HCT116 (cell line): ENCODE results near the gene INSIG2. TPM values are rescaled to one million over a fixed set of nuclear protein-coding genes. Genes with fewer than 3 reads are reported as not detected.

Source experiments
- ATAC-seq: fragments of 200-7000 bp; cut with Tn5 transposase; 2 replicates; pipeline ENCODE4 v1.9.1; 2020; ENCODE audit warnings: mild to moderate bottlenecking, moderate library complexity
- BruUV-seq: library from RNA; stranded (reverse); fragments of 400-500 nt; replicated peaks from 2 replicates; lab custom pipeline; 2021; lab: Mats Ljungman, UMichigan
- CTCF ChIA-PET: fragments of 300-600 bp; sonication (Branson Sonifier 250); formaldehyde crosslinking; loops from one replicate; lab custom pipeline; 2021; ENCODE audit warnings: antibody characterized with exemption; lab: Charles Lee
- POLR2A ChIA-PET: fragments of 300-600, 350-600 bp; sonication (Branson Sonifier 250); formaldehyde crosslinking; loops from one replicate; lab custom pipeline; 2021; ENCODE audit warnings: antibody characterized with exemption; lab: Charles Lee
- RAD21 ChIA-PET, 2 experiments: fragments of 300-600 bp; sonication (Branson Sonifier 250); formaldehyde crosslinking; loops; one replicate each; lab custom pipeline; 2023; ENCODE audit warnings: low total read pairs in 2 of 2; ENCODE audit not compliant: uncharacterized antibody in 2 of 2, unreplicated experiment in 2 of 2, low non-redundant PET in 1 of 2; lab: Charles Lee
- DNase-seq: peaks from one replicate; pipeline ENCODE4 v3.0.0-alpha.2; 2010; ENCODE audit warnings: low read depth, low spot score
- H2AFZ ChIP-seq: fragments of 200-600 bp; shearing (Covaris generic), sonication (generic); 2 replicates; pipeline ENCODE4 v1.6.1; 2017; ENCODE audit warnings: low read depth, mixed run types, mixed read lengths, antibody characterized with exemption, low read length; ENCODE audit not compliant: poor library complexity, severe bottlenecking
- H3K27ac ChIP-seq: 2 replicates; pipeline ENCODE4 v1.5.1; 2012; ENCODE audit warnings: low read depth, low read length
- H3K27me3 ChIP-seq: fragments of 200-600 bp; sonication (generic); 2 replicates; pipeline ENCODE4 v1.6.1; 2016; ENCODE audit warnings: mixed run types, low read length, mixed read lengths; ENCODE audit not compliant: insufficient read depth
- H3K36me3 ChIP-seq, 2 experiments: fragments of 200-500 bp in 1 of 2; fragments of 200-600 bp in 1 of 2; sonication (Bioruptor generic) in 1 of 2; sonication (generic) in 1 of 2; 2 replicates each; pipeline versions ENCODE4 v1.5.1 to v1.6.1; 2014 to 2016; ENCODE audit warnings: low read length in 2 of 2, inconsistent platforms in 1 of 2, mixed read lengths in 1 of 2, mixed run types in 1 of 2; ENCODE audit not compliant: insufficient read depth in 2 of 2, control insufficient read depth in 1 of 2
- H3K4me1 ChIP-seq, 2 experiments: fragments of 200-600 bp in 1 of 2; sonication (generic) in 1 of 2; 2 replicates each; pipeline versions ENCODE4 v1.5.1 to v1.6.1; 2012 to 2017; ENCODE audit warnings: low read length in 2 of 2, inconsistent platforms in 1 of 2, mild to moderate bottlenecking in 1 of 2, mixed read lengths in 1 of 2, mixed run types in 1 of 2, moderate library complexity in 1 of 2; ENCODE audit not compliant: insufficient read depth in 2 of 2, control insufficient read depth in 1 of 2
- H3K4me2 ChIP-seq: fragments of 200-600 bp; sonication (generic); 2 replicates; pipeline ENCODE4 v1.6.1; 2017; ENCODE audit warnings: mixed run types, low read length, mixed read lengths
- H3K4me3 ChIP-seq, 2 experiments: fragments of 200-600 bp in 1 of 2; sonication (generic) in 1 of 2; replicated peaks in 1 of 2; 2 replicates each; pipeline ENCODE4 v1.5.1; 2011 to 2016; ENCODE audit warnings: low read length in 2 of 2, control low read depth in 1 of 2, low read depth in 1 of 2, mild to moderate bottlenecking in 1 of 2, mixed read lengths in 1 of 2, mixed run types in 1 of 2
- H3K79me2 ChIP-seq: fragments of 200-600 bp; sonication (generic); 2 replicates; pipeline ENCODE4 v1.6.1; 2017; ENCODE audit warnings: mild to moderate bottlenecking, mixed run types, low read length, moderate library complexity, mixed read lengths; ENCODE audit not compliant: insufficient read depth
- H3K9ac ChIP-seq: fragments of 200-600 bp; sonication (generic); 2 replicates; pipeline ENCODE4 v1.6.1; 2016; ENCODE audit warnings: low read length, mixed read lengths
- H3K9me2 ChIP-seq: fragments of 200-600 bp; sonication (generic), shearing (Covaris generic); 2 replicates; pipeline ENCODE4 v1.6.1; 2017; ENCODE audit warnings: mixed run types, mild to moderate bottlenecking, moderate library complexity; ENCODE audit not compliant: insufficient read depth
- H3K9me3 ChIP-seq, 2 experiments: fragments of 200-500 bp in 1 of 2; fragments of 200-600 bp in 1 of 2; sonication (Bioruptor generic) in 1 of 2; sonication (generic) in 1 of 2; 2 replicates each; pipeline ENCODE4 v1.6.1; 2014 to 2017; ENCODE audit warnings: low read length in 2 of 2, mixed read lengths in 2 of 2, inconsistent platforms in 1 of 2, low read depth in 1 of 2, mild to moderate bottlenecking in 1 of 2, mixed run types in 1 of 2, moderate library complexity in 1 of 2; ENCODE audit not compliant: control insufficient read depth in 1 of 2, insufficient read depth in 1 of 2
- H4K20me1 ChIP-seq: fragments of 200-600 bp; sonication (generic), shearing (Covaris generic); 2 replicates; pipeline ENCODE4 v1.6.1; 2017; ENCODE audit warnings: mixed run types, mild to moderate bottlenecking, moderate library complexity; ENCODE audit not compliant: insufficient read depth
- EGR1 ChIP-seq: IDR thresholded peaks from 2 replicates; pipeline ENCODE4 v1.6.1; 2012; ENCODE audit warnings: low read depth
- FOSL1 ChIP-seq: IDR thresholded peaks from 2 replicates; pipeline ENCODE4 v1.6.1; 2012; ENCODE audit warnings: low read depth
- MAX ChIP-seq: IDR thresholded peaks from 2 replicates; pipeline ENCODE4 v1.6.1; 2012
- POLR2AphosphoS5 ChIP-seq: IDR thresholded peaks from 2 replicates; pipeline ENCODE4 v1.6.1; 2011; ENCODE audit warnings: mild to moderate bottlenecking, low read depth, low read length, moderate library complexity
- SRF ChIP-seq: IDR thresholded peaks from 2 replicates; pipeline ENCODE4 v1.6.1; 2012; ENCODE audit warnings: low read depth
- ZNF274 ChIP-seq: fragments of 200-500 bp; sonication (Bioruptor generic); IDR thresholded peaks from 2 replicates; pipeline ENCODE4 v1.6.1; 2014; ENCODE audit warnings: mild to moderate bottlenecking, low read depth, low read length, inconsistent platforms
- intact Hi-C: fragments of 100-400 bp; cut with micrococcal nuclease; formaldehyde crosslinking; loops from 2 replicates; pipeline ENCODE4 v1.10.0; 2022
- total RNA-seq: library from RNA; stranded (reverse); gene quantifications from one replicate; pipeline ENCODE4 v1.2.1, GENCODE V29; 2021; ENCODE audit not compliant: unreplicated experiment
- TF ChIP-seq, protein P1 (sequence below): IDR thresholded peaks from 2 replicates; pipeline ENCODE4 v1.6.1; 2012; ENCODE audit warnings: low read depth
- TF ChIP-seq, protein P2 (sequence below), 3 experiments: fragments of 200-600 bp in 1 of 3; sonication (generic) in 1 of 3; IDR thresholded peaks in 2 of 3; conservative IDR thresholded peaks in 1 of 3; 2 replicates each; pipeline ENCODE4 v1.5.1; 2012 to 2017; ENCODE audit warnings: low read depth in 2 of 3, low read length in 2 of 3, antibody characterized with exemption in 1 of 3, borderline replicate concordance in 1 of 3, control low read depth in 1 of 3, mild to moderate bottlenecking in 1 of 3, mixed read lengths in 1 of 3, mixed run types in 1 of 3, moderate library complexity in 1 of 3; ENCODE audit not compliant: insufficient read depth in 1 of 3

Gene INSIG2
- total RNA-seq, 1 experiment from 2014 or later, result 21.8 TPM

DNA sequence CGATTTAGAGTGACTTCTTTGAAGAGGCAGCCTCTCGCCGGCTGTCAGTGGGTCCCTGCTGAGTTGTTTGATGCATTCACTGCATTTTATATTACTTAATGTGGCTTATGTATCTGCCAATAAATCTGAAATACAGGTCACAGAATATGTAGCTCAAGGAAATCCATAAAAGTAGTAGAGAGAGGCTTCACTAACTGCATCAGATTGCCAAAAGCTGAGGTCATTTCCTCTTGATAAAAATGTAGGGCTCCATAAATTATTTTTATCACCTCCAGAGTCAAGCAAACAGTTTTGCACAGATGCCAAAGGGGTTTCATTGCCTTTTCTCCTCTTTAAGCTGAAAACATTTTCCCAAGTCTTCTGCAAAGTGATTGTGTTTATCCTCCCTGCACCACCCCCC is 37.9 kb upstream of the INSIG2 start (continued):
- TF ChIP-seq, protein P1, sequence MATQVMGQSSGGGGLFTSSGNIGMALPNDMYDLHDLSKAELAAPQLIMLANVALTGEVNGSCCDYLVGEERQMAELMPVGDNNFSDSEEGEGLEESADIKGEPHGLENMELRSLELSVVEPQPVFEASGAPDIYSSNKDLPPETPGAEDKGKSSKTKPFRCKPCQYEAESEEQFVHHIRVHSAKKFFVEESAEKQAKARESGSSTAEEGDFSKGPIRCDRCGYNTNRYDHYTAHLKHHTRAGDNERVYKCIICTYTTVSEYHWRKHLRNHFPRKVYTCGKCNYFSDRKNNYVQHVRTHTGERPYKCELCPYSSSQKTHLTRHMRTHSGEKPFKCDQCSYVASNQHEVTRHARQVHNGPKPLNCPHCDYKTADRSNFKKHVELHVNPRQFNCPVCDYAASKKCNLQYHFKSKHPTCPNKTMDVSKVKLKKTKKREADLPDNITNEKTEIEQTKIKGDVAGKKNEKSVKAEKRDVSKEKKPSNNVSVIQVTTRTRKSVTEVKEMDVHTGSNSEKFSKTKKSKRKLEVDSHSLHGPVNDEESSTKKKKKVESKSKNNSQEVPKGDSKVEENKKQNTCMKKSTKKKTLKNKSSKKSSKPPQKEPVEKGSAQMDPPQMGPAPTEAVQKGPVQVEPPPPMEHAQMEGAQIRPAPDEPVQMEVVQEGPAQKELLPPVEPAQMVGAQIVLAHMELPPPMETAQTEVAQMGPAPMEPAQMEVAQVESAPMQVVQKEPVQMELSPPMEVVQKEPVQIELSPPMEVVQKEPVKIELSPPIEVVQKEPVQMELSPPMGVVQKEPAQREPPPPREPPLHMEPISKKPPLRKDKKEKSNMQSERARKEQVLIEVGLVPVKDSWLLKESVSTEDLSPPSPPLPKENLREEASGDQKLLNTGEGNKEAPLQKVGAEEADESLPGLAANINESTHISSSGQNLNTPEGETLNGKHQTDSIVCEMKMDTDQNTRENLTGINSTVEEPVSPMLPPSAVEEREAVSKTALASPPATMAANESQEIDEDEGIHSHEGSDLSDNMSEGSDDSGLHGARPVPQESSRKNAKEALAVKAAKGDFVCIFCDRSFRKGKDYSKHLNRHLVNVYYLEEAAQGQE, result no peak
- TF ChIP-seq POLR2AphosphoS5, result no peak
- TF ChIP-seq FOSL1, result no peak
- TF ChIP-seq SRF, result no peak
- no peak for TF ChIP-seq EGR1
- no peak for TF ChIP-seq MAX

DNA sequence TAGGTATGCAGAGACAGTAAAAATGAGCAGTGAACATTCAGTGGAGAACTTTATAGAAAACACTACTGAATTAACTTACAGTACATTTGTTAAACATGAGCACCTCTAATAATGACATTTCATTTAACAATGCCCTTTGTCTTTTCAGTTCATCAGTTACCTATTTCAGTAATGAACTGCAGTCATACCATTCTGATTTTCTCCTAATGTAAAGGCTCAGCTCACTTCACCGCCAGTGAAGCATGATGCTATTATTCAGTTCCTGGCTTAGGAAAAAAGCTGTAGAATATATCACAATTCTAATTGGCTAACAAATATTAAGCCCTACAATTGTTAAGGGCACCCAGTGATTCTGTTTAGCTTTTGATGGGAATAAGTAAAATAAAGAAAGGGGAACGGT is 37.3 kb upstream of the INSIG2 start:
- intact Hi-C loops, result no loop called here
- Histone ChIP-seq H3K9me3 (no peaks in the 10 kb centered on the region), H3K79me2 (no peaks in the 10 kb centered on the region), H3K9ac (no peak overlapping the region), H3K27me3 (no peaks in the 10 kb centered on the region), H3K36me3 (no peaks in the 10 kb centered on the region), H4K20me1 (no peaks in the 10 kb centered on the region), H3K4me2 (no peak overlapping the region), H3K4me3 (no peak overlapping the region), H3K9me2 (no peaks in the 10 kb centered on the region)
- no TSS peak for BruUV-seq
- ATAC-seq, result no peak
- CTCF ChIA-PET, result interaction anchor here (1.7 kb wide), 1 partner anchor 9 kb away, joined by 4 read pairs; no protein-coding TSS in a partner anchor
- TF ChIP-seq, protein P2, sequence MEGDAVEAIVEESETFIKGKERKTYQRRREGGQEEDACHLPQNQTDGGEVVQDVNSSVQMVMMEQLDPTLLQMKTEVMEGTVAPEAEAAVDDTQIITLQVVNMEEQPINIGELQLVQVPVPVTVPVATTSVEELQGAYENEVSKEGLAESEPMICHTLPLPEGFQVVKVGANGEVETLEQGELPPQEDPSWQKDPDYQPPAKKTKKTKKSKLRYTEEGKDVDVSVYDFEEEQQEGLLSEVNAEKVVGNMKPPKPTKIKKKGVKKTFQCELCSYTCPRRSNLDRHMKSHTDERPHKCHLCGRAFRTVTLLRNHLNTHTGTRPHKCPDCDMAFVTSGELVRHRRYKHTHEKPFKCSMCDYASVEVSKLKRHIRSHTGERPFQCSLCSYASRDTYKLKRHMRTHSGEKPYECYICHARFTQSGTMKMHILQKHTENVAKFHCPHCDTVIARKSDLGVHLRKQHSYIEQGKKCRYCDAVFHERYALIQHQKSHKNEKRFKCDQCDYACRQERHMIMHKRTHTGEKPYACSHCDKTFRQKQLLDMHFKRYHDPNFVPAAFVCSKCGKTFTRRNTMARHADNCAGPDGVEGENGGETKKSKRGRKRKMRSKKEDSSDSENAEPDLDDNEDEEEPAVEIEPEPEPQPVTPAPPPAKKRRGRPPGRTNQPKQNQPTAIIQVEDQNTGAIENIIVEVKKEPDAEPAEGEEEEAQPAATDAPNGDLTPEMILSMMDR (IDR thresholded peaks at IDR 0.05 in 2 of 3, conservative IDR thresholded peaks at IDR 0.05 in 1 of 3; ENCODE audit: borderline replicate concordance in 1 of 3, insufficient read depth in 1 of 3, low read depth in 2 of 3, low read length in 2 of 3), result no peak
- TF ChIP-seq ZNF274 (no peak), FOSL1 (no peak), POLR2AphosphoS5 (no peak)
- TF ChIP-seq, all 23 proteins: peak for 0
- RAD21 ChIA-PET, result no interaction called here
- no peak for DNase-seq
- no peak overlapping the region for H2AFZ ChIP-seq
- POLR2A ChIA-PET, result interaction anchor here (0.5 kb wide), 1 partner anchor 40 kb away, joined by 3 read pairs; no protein-coding TSS in a partner anchor
- H3K4me1 ChIP-seq, result peaks cover 0 to 24% of the 10 kb centered on the region in 2 experiments; a peak in 2 of 4 replicates
- H3K27ac ChIP-seq, result no peak overlapping the region
